K562 (cell line): Measurements from ENCODE around the gene WRAP53.

Experiments
- BRF2 ChIP-seq: IDR thresholded peaks from 3 replicates; pipeline ENCODE4 v1.6.1; 2011; ENCODE audit warnings: borderline replicate concordance, mild to moderate bottlenecking; ENCODE audit not compliant: insufficient read length, insufficient read depth
- CTCF ChIP-seq, 3 experiments: IDR thresholded peaks in 2 of 3; conservative IDR thresholded peaks in 1 of 3; 2 replicates each; pipeline ENCODE4 v1.5.1; 2011 to 2012; ENCODE audit warnings: low read length in 3 of 3, mild to moderate bottlenecking in 3 of 3, control low read depth in 2 of 3, improper control_type of control experiment in 1 of 3, inconsistent platforms in 1 of 3, low read depth in 1 of 3, mixed read lengths in 1 of 3, moderate library complexity in 1 of 3; ENCODE audit not compliant: insufficient read depth in 2 of 3
- EZH2 ChIP-seq: IDR thresholded peaks from 2 replicates; pipeline ENCODE4 v1.6.1; 2012; ENCODE audit warnings: low read depth, mild to moderate bottlenecking, inconsistent platforms, low read length, borderline replicate concordance
- FOXM1 ChIP-seq, 2 experiments: fragments of 450-650 bp in 1 of 2; sonication (generic) in 1 of 2; formaldehyde crosslinking in 1 of 2; IDR thresholded peaks; 2 replicates each; pipeline versions ENCODE4 v1.6.1 to v1.9.0; 2017 to 2022; ENCODE audit warnings: low read depth in 2 of 2, mild to moderate bottlenecking in 2 of 2, missing genetic modification reagents in 1 of 2, moderate library complexity in 1 of 2
- NR2C2 ChIP-seq, 2 experiments: fragments of 200-800 bp in 1 of 2; sonication (Bioruptor generic) in 1 of 2; sonication (generic) in 1 of 2; formaldehyde crosslinking in 1 of 2; IDR thresholded peaks; 2 replicates each; pipeline versions ENCODE4 v1.6.1 to v1.8.0; 2016 to 2022; ENCODE audit warnings: mild to moderate bottlenecking in 1 of 2, missing compliant biosample characterization in 1 of 2, missing genetic modification characterization in 1 of 2, missing genetic modification reagents in 1 of 2
- ZBTB2 ChIP-seq: fragments of 450-650 bp; IDR thresholded peaks from 2 replicates; pipeline ENCODE4 v1.6.1; 2016; ENCODE audit warnings: antibody characterized with exemption
- ZBTB5 ChIP-seq: fragments of 450-650 bp; IDR thresholded peaks from 2 replicates; pipeline ENCODE4 v1.6.1; 2017; ENCODE audit warnings: antibody characterized with exemption
- ZFX ChIP-seq: sonication (generic); formaldehyde crosslinking; IDR thresholded peaks from 2 replicates; pipeline ENCODE4 v1.8.0; 2022; ENCODE audit warnings: mild to moderate bottlenecking, missing genetic modification reagents, moderate library complexity
- ZNF311 ChIP-seq: fragments of 250-450 bp; sonication (Bioruptor Pico); IDR thresholded peaks from 2 replicates; pipeline ENCODE4 v1.4.0; 2020; ENCODE audit warnings: mild to moderate bottlenecking, moderate library complexity

- TF ChIP-seq ZBTB2 (no peak), CTCF (IDR thresholded peaks at IDR 0.05 in 2 of 3, conservative IDR thresholded peaks at IDR 0.05 in 1 of 3; ENCODE audit: insufficient read depth in 2 of 3, low read depth in 1 of 3, low read length in 3 of 3) (no peak), NR2C2 (CRISPR knock-in tag; IDR thresholded peaks at IDR 0.05) (no peak), NR2C2 (tag; IDR thresholded peaks at IDR 0.05) (no peak), EZH2 (no peak), FOXM1 (IDR thresholded peaks at IDR 0.05; ENCODE audit: low read depth) (no peak), FOXM1 (CRISPR knock-in tag; IDR thresholded peaks at IDR 0.05; ENCODE audit: low read depth) (no peak), ZNF311 (CRISPR knock-in tag) (no peak), ZBTB5 (no peak), BRF2 (no peak), ZFX (CRISPR knock-in tag) (no peak)
Measured at GRCh38 chr17:7747635-7748071, 59.4 kb downstream of the WRAP53 start.
